C4-2B (cell line): ENCODE results near the gene FSTL5.

Experiments used
- H3K27ac ChIP-seq: fragments of 450-650 bp; 2 replicates; pipeline ENCODE4 v1.5.1; 2017
- ZFX ChIP-seq: fragments of 450-650 bp; IDR thresholded peaks from 2 replicates; pipeline ENCODE4 v1.6.1; 2017
- TF ChIP-seq, protein P1 (sequence below): fragments of 450-650 bp; conservative IDR thresholded peaks from 2 replicates; pipeline ENCODE4 v1.5.1; 2017; ENCODE audit warnings: mild to moderate bottlenecking

Gene FSTL5

DNA sequence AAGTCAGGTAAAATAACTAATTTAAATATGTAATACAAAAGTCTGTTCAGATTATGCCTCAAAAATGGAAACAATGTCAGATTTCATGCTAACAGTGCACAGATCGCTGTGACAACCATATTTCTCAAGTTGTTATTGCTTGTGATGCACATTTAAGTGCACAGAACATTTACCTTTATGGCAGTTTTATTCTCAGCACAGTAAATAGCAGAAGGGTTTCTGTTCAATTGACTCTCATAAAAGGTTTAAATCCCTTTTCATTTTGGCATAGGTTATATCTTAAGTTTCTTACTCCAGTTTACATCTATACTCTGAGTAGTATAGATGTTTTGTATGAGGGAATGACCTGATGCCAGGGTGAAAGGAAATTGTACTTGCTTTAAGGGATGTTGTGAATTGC, 247.8 kb downstream of the FSTL5 start:
- TF ChIP-seq, protein P1, sequence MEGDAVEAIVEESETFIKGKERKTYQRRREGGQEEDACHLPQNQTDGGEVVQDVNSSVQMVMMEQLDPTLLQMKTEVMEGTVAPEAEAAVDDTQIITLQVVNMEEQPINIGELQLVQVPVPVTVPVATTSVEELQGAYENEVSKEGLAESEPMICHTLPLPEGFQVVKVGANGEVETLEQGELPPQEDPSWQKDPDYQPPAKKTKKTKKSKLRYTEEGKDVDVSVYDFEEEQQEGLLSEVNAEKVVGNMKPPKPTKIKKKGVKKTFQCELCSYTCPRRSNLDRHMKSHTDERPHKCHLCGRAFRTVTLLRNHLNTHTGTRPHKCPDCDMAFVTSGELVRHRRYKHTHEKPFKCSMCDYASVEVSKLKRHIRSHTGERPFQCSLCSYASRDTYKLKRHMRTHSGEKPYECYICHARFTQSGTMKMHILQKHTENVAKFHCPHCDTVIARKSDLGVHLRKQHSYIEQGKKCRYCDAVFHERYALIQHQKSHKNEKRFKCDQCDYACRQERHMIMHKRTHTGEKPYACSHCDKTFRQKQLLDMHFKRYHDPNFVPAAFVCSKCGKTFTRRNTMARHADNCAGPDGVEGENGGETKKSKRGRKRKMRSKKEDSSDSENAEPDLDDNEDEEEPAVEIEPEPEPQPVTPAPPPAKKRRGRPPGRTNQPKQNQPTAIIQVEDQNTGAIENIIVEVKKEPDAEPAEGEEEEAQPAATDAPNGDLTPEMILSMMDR, result no peak
- TF ChIP-seq ZFX, result no peak
- no peak overlapping the region for H3K27ac ChIP-seq

DNA sequence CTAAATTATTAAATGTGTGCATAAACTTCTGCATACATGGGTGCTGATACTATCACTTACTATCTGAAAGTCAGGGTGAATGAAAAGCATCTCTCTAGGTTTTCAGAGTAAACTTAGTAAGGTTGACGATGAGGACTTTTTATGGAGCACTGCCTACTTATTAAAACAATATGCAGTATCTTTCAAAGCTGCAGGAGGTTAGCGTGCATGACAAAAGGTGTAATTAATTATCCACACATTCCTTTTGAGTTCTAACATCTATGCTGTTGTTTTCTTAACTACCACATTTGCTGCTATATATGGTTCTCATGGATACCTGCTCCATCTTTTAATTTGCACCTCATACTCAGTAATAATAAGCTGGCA, 256.2 kb downstream of the FSTL5 start:
- no peak for TF ChIP-seq ZFX
- TF ChIP-seq, protein P1, result no peak
- no peak overlapping the region for H3K27ac ChIP-seq

- no peak overlapping the region for H3K27ac ChIP-seq
- TF ChIP-seq, protein P1, result no peak
Observed at GRCh38 chr4:161906836-161907589, 256.8 kb downstream of the FSTL5 start.

- TF ChIP-seq, protein P1, result no peak
- no peak for TF ChIP-seq ZFX
- no peak overlapping the region for H3K27ac ChIP-seq
Observed at GRCh38 chr4:161900110-161900509, 263.7 kb downstream of the FSTL5 start.

GRCh38 chr4:161894493-161895167, 269.2 kb downstream of the FSTL5 start:
- no peak for TF ChIP-seq ZFX
- TF ChIP-seq, protein P1, result no peak

GRCh38 chr4:161894014-161894413, 269.8 kb downstream of the FSTL5 start:
- no peak for TF ChIP-seq ZFX
- TF ChIP-seq, protein P1, result no peak
- no peak overlapping the region for H3K27ac ChIP-seq

More at GRCh38 chr4:161894493-161895167, 269.2 kb downstream of the FSTL5 start:
- H3K27ac ChIP-seq, result no peak overlapping the region

DNA sequence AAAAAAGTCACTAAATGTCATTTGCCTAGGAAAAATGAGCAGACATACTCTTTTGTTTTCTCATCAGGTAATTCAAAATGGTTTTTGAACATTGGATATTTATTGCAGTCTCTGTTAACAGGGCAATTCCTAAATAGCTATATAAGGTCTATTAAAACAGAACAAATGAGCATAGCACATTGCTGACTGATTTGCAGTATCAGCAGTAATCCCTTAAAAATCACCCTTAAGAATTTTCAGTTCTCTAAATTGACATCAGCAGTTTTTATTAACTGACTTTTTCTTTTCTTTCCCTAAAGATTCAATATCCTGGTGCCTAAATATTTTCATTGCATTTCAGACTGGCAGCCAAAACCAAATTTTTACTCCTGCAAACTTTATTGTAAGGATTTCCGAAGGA, 270.2 kb downstream of the FSTL5 start:
- no peak overlapping the region for H3K27ac ChIP-seq
- TF ChIP-seq, protein P1, result no peak
- TF ChIP-seq ZFX, result no peak
